Left forelimb (tissue), 1 donor: ENCODE data around the gene SLC25A10.

Experiments used
- DNase-seq: peaks from one replicate; pipeline ENCODE4 v3.0.0-alpha.2; 2018; ENCODE audit warnings: low spot score

SLC25A10 gene

GRCh38 chr17:81706232-81706611 lies 5.9 kb upstream of the SLC25A10 start:
- no peak for DNase-seq

- DNase-seq = no peak
Measured at GRCh38 chr17:81706757-81707624, 5.1 kb upstream of the SLC25A10 start.

GRCh38 chr17:81707725-81708646 lies 4.1 kb upstream of the SLC25A10 start:
- no peak for DNase-seq

- no peak for DNase-seq
Measured at GRCh38 chr17:81708739-81709185, 3.3 kb upstream of the SLC25A10 start.

GRCh38 chr17:81710514-81711308 lies 1.4 kb upstream of the SLC25A10 start:
- DNase-seq = no peak

- no peak for DNase-seq
Measured at GRCh38 chr17:81712468-81713003, 452 bp downstream of the SLC25A10 start.

- no peak for DNase-seq
Measured at GRCh38 chr17:81713004-81713555, 996 bp downstream of the SLC25A10 start.

- no peak for DNase-seq
Measured at GRCh38 chr17:81713556-81714411, 1.7 kb downstream of the SLC25A10 start.

GRCh38 chr17:81714412-81715106 lies 2.5 kb downstream of the SLC25A10 start:
- DNase-seq = no peak

GRCh38 chr17:81715107-81715871 lies 3.2 kb downstream of the SLC25A10 start:
- DNase-seq = no peak

- no peak for DNase-seq
Measured at GRCh38 chr17:81715872-81716673, 4.0 kb downstream of the SLC25A10 start.

- DNase-seq = no peak
Measured at GRCh38 chr17:81716674-81716996, 4.6 kb downstream of the SLC25A10 start.

GRCh38 chr17:81717049-81717765 lies 5.1 kb downstream of the SLC25A10 start:
- DNase-seq = no peak

GRCh38 chr17:81717766-81718089 lies 5.6 kb downstream of the SLC25A10 start:
- DNase-seq = no peak

GRCh38 chr17:81719410-81720266 lies 7.6 kb downstream of the SLC25A10 start:
- DNase-seq = no peak

- DNase-seq = no peak
Measured at GRCh38 chr17:81720267-81721071, 8.4 kb downstream of the SLC25A10 start.
